NB4 (cell line): Measurements from ENCODE around the gene PRCC.

ENCODE experiments used
- DNase-seq: peaks from one replicate; pipeline ENCODE4 v3.0.0; 2010; ENCODE audit warnings: low read depth
- H3K4me3 ChIP-seq: one replicate; pipeline ENCODE4 v1.5.1; 2011; ENCODE audit warnings: mild to moderate bottlenecking, low read depth, low read length, moderate library complexity
- CTCF ChIP-seq: IDR thresholded peaks from one replicate; pipeline ENCODE4 v1.5.1; 2012; ENCODE audit warnings: low read depth, low read length
- MAX ChIP-seq: IDR thresholded peaks from 2 replicates; pipeline ENCODE4 v1.6.1; 2011; ENCODE audit warnings: low read depth, low read length
- MYC ChIP-seq: IDR thresholded peaks from 2 replicates; pipeline ENCODE4 v1.6.1; 2011; ENCODE audit warnings: low read depth, low read length
- POLR2A ChIP-seq: IDR thresholded peaks from 2 replicates; pipeline ENCODE4 v1.6.1; 2011; ENCODE audit warnings: mild to moderate bottlenecking; ENCODE audit not compliant: insufficient read length; ENCODE audit errors: extremely low read depth

PRCC gene

GRCh38 chr1:156840186-156840897 lies 73.0 kb downstream of the PRCC start:
- TF ChIP-seq MYC = no peak
- no peak for TF ChIP-seq CTCF
- no peak for TF ChIP-seq MAX
- TF ChIP-seq POLR2A = no peak
- H3K4me3 ChIP-seq = no peak overlapping the region
- DNase-seq = no peak

- DNase-seq = no peak
- TF ChIP-seq CTCF (no peak), MYC (no peak), MAX (no peak), POLR2A (no peak)
Observed at GRCh38 chr1:156840898-156841279, 73.6 kb downstream of the PRCC start.

GRCh38 chr1:156841295-156841855 lies 74.0 kb downstream of the PRCC start:
- no peak for DNase-seq

More at GRCh38 chr1:156840898-156841279, 73.6 kb downstream of the PRCC start:
- no peak overlapping the region for H3K4me3 ChIP-seq

GRCh38 chr1:156842618-156843300 lies 75.4 kb downstream of the PRCC start:
- H3K4me3 ChIP-seq = no peak overlapping the region
- DNase-seq = no peak
- TF ChIP-seq MYC = no peak
- TF ChIP-seq CTCF = no peak
- no peak for TF ChIP-seq POLR2A
- TF ChIP-seq MAX = no peak

More at GRCh38 chr1:156841295-156841855, 74.0 kb downstream of the PRCC start:
- no peak for TF ChIP-seq MAX
- TF ChIP-seq POLR2A = no peak
- TF ChIP-seq CTCF = no peak
- no peak for TF ChIP-seq MYC
- H3K4me3 ChIP-seq = no peak overlapping the region

- H3K4me3 ChIP-seq = no peak overlapping the region
- no peak for DNase-seq
- no peak for TF ChIP-seq CTCF
- TF ChIP-seq MAX = no peak
- no peak for TF ChIP-seq MYC
- no peak for TF ChIP-seq POLR2A
Observed at GRCh38 chr1:156844102-156844501, 76.8 kb downstream of the PRCC start.
